Endometrial microvascular endothelial cells (primary cell): ENCODE measurements around the gene PCNT. TPM values are rescaled to one million over a fixed set of nuclear protein-coding genes. Genes with fewer than 3 reads are reported as not detected.
"Not testable (repeated sequence)": the region's sequence is repeated elsewhere in the genome, so short reads cannot be mapped to it uniquely, and the experiment has no call there.

ENCODE experiments used
- in situ Hi-C: cut with HindIII; loops from 2 replicates; pipeline ENCODE4 v1.10.0; 2017; ENCODE audit warnings: low sequenced_read_pairs, low pct_unique_long_range_greater_than_20kb; ENCODE audit errors: inconsistent ontology term
- total RNA-seq: library from RNA; depleted of rRNA; stranded (reverse); fragments of >200 nt; gene quantifications from one replicate; pipeline ENCODE4 v1.2.3, GENCODE V29; 2015; ENCODE audit errors: inconsistent ontology term

PCNT gene
- total RNA-seq, 1 donor from 2014 or later = 17.8 TPM

GRCh38 chr21:46371204-46372013 is 47.5 kb downstream of the PCNT start:
- in situ Hi-C loops = no loop called here

- in situ Hi-C loops = no loop called here
Measured at GRCh38 chr21:46372014-46372485, 48.1 kb downstream of the PCNT start.

GRCh38 chr21:46372947-46373346 is 49.0 kb downstream of the PCNT start:
- in situ Hi-C loops = not testable (repeated sequence)

- in situ Hi-C loops = no loop called here
Measured at GRCh38 chr21:46374761-46375389, 50.9 kb downstream of the PCNT start.

GRCh38 chr21:46375560-46376230 is 51.7 kb downstream of the PCNT start:
- in situ Hi-C loops = no loop called here

- in situ Hi-C loops = no loop called here
Measured at GRCh38 chr21:46376231-46376628, 52.3 kb downstream of the PCNT start.

GRCh38 chr21:46376856-46377453 is 53.0 kb downstream of the PCNT start:
- in situ Hi-C loops = no loop called here

GRCh38 chr21:46377789-46378188 is 53.8 kb downstream of the PCNT start:
- in situ Hi-C loops = no loop called here

GRCh38 chr21:46379105-46379504 is 55.1 kb downstream of the PCNT start:
- in situ Hi-C loops = no loop called here

- in situ Hi-C loops = no loop called here
Measured at GRCh38 chr21:46379691-46380090, 55.7 kb downstream of the PCNT start.

- in situ Hi-C loops = no loop called here
Measured at GRCh38 chr21:46381541-46381940, 57.6 kb downstream of the PCNT start.

GRCh38 chr21:46384556-46384955 is 60.6 kb downstream of the PCNT start:
- in situ Hi-C loops = no loop called here

- in situ Hi-C loops = no loop called here
Measured at GRCh38 chr21:46385846-46386733, 62.1 kb downstream of the PCNT start.

GRCh38 chr21:46386734-46387088 is 62.8 kb downstream of the PCNT start:
- in situ Hi-C loops = no loop called here

- in situ Hi-C loops = no loop called here
Measured at GRCh38 chr21:46388206-46388880, 64.4 kb downstream of the PCNT start.

GRCh38 chr21:46388896-46389295 is 64.9 kb downstream of the PCNT start:
- in situ Hi-C loops = no loop called here

GRCh38 chr21:46390603-46391545 is 66.9 kb downstream of the PCNT start:
- in situ Hi-C loops = no loop called here
